ENCODE results near the gene AP1B1.
"Not testable (repeated sequence)": the region's sequence is repeated elsewhere in the genome, so short reads cannot be mapped to it uniquely, and the experiment has no call there.

The AP1B1 gene

DNA sequence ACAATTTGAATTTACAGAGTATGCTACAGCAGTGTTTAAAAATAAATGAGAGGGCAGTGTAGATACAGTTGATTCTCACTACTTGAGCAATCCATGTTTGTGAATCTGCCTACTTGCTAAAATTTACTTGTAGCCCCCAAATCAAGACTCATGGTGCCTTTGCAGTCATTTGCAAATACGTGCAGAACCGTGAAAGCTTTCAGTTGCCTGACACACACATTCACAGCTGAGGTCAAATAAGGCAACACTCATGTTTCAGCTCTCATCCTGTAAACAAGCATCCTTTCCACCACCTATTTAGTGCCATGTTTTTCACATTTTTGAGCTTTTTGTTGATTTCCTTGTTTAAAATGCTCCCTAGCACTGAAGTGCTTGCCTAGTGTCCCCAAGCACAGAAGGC, 40.3 kb downstream of the AP1B1 start:
- no peak for DNase-seq

DNA sequence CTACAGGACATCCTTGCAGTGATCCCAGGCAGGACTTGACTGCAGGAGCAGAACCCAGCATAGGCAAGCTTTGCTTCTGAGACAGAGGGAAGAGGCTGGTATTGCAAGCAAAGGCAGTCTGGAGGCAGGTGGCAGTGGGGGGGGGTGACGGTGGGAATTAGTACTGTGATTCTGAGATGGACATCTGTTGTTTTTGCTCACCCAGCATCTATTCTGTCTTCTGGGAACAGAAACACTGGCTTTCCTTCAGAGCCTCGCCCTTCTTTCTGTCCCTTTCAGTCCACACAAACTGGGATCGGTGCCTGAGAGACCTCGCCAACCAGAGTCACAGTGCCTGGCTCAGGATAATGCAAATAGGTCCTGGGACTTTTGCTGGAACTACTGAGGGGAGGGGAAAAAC, 41.7 kb downstream of the AP1B1 start:
- no peak for DNase-seq

DNA sequence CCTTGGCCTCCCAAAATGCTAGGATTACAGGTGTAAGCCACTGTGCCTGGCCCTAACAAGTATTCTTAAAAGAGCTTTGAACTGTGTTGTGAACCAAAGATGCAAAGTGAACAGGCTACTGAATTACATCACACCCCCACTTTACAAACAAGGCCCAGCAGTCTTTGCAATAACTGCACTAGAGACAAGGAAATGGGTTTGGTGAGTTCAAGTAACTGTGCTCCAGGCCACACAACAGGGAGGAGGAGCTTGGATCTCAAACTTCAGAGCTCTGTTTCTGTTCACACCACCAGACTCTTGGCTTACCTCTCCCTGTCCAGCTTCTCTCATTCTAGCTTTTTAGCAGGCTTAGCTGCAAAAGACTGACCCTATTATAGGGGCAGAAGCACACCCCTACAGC, 42.4 kb downstream of the AP1B1 start:
- no peak for DNase-seq

DNA sequence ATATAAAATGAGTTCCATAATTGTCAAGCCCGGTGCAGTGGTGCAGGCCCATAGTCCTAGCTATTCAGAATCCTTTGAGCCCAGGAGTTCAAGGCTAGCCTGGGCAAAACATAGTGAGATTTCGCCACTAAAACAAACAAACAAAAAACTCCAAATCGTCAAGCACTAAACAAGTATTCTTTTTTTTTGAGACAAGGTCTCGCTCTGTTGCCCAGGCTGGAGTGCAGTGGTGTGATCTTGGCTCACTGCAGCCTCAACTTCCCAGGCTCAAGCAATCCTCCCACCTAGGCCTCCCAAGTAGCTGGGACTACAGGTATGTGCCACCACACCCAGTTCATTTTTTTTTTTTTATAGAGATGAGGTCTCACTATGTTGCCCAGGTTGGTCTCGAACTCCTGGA, 43.5 kb downstream of the AP1B1 start:
- DNase-seq: not testable (repeated sequence)

DNA sequence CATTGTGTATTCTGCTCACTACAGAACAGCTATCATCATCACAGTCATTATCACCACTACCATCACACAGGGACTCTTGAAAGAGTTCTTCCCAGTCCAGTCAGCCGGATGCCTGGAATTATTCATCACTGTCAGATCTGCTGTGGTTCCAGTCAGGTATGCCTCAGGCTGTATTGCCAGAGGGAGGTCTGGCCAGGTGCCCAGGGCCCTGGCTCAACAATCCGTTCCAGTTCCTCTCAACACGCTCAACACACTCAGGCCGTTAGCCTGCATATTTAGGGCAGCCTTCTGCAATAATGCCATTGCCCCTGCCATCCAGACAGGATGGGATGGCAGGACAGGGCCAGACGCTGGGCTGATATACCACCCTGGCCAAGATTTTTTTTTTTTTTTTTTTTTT, 44.2 kb downstream of the AP1B1 start:
- DNase-seq: peak; percentile 43

DNA sequence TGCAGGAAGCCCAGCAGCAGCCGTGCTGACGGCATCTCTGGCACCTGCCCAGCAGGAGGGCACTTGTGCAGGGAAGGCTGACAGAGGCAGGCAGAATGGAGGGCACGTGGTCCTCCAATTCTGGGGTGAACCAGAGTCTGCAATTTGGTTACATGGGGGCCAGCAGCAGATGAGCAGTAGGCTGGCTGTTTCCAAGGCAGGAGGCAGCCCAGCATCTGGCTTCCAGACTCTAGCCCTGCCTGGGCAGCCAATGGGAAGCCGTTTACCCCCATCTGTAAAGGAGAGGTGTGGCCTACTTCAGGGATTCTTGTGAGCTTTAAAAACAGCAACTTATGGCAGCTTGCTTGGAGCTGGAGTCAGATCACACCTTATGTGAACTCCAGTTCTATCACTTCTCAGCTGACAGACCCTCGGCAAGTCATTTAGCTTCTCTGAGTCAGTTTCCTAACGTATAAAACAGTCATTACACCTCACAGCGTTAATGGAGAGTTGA, 45.0 kb downstream of the AP1B1 start:
- no peak for DNase-seq

DNA sequence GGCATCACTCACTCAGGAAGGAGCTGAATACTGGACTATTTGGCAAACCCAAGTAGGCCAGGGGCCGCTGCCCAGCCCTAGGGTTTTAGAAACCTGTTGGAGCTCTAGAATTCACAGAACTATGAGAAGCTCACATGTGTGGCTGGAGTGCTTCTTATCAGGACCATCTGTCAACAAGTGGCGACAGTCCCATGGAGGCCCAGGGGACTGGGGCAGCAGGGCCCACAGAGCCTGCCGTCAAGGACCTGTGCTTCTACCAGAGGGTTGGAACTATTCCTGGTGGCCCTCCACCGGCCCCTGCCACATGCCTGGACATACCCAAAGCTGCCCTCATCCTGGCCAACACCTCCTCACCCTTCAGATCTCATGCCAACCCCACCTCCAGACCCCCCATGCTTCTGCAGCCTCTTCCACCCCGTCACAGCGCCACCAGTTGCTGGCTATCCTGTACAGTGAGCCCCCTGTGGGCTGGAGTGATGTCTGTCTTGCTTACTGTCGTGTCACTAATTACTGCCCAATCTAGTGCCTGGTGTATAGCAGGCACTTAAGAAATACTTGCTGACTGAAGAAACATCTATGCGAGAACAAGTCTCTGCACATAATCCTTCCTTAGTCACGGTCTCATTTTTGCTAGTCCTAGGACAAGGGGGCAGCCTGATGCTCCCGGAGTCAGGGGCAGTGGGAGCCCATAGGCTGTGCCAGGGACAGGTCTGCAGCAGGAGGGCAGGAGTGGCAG, 45.6 kb downstream of the AP1B1 start:
- no peak for DNase-seq

DNA sequence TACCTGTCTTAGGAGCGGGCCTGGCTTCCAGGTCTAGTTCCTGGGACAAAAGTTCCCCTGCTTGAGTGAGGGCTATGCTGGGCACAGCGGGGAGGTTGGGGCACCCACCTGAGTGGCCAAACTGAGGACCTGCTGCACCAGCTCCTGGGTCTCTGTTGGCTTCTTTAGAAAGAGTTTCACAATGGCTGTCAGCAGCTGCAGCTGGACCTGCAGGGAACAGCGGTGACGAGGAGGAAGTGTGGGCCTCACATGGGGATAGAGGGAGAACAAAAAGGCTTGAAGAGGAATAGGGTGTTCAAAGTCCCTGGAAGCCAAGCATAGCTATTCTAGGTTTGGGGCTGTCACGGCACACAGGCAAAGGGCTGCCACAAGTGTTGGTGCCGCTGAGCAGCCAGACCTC, 46.2 kb downstream of the AP1B1 start:
- no peak for DNase-seq

DNA sequence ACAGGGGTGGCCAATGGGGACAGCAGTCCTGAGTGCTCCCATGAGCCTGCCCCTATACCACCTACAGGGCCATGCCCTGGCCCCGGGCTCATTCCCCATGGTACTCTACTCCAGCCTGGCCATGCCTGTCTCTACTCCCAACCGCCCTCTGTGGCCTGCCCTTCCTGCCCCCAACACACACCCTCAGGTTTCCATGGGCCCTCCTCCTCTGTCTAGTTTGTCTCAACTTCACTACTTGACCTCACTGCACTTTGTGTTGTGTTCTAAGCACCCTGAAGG, 46.6 kb downstream of the AP1B1 start:
- DNase-seq: no peak

DNA sequence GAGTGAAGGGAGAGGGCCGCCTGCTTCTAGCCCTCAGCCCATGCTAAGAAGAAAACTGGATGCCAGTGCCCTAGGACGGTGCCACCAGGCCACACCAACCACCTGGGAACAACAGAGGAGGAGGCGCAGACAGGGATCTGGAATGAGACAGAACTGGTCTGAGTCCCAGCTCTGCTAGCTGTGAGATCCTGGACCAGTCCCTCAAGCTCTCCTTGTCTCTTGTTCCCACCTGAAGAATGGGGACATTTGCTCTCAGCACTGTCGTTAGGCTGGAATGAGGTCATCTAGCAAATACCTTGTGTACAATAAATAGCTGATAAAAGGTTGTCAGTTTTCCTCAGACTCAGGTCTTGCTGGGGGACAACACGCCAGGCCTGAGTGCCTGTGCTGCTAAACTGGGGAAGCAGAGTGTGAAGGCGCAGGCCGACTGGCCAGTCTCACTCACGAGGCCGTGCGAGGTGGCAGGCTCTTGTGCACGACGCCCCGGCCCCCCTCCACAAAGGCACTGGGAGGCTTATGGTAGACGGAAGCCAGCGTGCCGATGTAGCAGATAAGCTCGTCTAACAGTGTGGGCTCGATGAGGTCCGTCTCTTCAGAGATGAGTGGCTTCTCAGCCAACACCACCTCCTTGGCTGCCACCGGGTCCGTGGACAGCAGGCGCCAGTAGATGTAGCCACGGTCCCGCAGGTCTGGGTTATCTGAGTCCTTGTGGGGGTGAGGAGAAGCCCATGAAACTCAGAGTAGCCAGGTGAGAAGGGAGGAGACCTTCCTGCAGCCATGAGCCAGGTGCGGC, 47.1 kb downstream of the AP1B1 start:
- DNase-seq: no peak

DNA sequence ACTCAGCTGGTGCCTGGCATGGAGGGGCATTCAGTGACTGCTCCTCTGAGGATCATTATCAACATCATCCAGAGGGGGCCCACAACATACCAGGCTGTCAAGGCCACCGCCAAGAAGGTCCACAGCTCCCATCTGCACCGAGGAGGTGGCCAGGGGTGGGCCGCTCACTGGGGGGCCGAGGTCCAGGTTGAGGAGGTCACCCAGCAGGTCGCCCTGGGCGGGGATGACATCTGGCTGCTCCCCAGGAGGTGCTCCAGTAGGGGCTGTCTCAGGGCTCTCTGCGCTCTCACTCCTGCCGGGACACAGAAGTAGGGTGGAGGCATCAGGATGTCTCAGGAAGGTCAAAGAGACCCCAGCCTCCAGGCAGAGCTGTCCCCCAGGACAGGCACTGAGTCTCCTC, 47.8 kb downstream of the AP1B1 start:
- DNase-seq: no peak

DNA sequence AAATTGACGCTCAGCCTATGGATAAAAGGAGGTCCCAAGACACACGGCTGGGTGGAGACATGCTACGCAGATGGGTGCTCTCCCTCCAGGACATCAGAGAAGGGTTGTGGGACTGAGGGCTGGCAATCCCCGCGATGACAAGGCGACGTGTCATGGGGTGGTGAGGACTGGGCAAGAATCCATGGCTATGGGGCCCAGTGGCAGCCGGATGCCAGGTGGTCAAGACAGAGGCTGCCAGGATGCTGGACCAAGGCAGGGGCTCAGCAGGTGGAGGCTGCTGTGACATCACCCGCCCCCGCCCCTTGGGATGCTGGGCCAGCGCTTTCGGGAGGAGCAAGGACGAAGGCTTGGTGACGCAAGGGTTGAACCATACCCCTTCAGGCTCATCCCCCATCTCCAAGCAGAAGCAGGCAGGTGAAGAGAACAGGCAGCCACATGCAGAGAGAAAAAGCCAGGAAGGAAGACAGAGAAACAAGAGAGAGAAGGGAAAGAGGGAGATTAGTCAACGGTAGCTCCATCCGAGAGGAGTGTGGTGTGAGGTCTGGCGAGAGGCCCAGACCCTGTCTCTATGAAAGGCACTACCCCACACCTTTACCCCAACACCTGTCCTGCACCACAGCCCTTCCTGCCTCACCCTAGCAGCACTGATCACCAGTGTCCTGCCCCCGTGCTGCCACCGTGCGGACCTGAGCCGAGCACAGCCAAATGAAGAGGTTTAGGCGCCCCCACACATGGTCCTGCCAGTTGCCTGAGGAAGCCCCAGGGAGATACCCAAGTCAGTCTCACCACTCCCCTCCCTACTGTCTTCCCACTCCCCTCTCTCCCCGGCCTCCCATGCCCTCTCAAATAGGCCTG, 48.8 kb downstream of the AP1B1 start:
- no peak for DNase-seq

DNA sequence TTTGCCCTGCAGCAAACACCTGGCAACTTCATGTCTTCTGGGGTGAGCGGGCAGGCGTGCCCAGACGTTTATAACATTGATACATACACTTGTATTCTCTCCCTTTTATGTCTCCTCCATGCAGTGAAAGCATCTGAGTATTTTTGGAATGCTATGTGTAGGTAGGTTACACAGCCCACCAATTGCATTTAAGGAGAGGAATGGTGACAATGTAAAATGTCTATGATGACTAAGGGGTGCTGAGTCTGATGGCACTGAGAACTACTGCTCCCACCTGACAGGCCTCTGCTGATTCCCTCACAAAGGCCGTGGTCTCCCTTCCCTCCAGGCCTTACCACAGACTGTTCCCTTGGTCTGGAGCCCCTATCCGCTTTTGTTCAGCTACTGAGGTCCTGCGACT, 50.0 kb downstream of the AP1B1 start:
- no peak for DNase-seq

DNA sequence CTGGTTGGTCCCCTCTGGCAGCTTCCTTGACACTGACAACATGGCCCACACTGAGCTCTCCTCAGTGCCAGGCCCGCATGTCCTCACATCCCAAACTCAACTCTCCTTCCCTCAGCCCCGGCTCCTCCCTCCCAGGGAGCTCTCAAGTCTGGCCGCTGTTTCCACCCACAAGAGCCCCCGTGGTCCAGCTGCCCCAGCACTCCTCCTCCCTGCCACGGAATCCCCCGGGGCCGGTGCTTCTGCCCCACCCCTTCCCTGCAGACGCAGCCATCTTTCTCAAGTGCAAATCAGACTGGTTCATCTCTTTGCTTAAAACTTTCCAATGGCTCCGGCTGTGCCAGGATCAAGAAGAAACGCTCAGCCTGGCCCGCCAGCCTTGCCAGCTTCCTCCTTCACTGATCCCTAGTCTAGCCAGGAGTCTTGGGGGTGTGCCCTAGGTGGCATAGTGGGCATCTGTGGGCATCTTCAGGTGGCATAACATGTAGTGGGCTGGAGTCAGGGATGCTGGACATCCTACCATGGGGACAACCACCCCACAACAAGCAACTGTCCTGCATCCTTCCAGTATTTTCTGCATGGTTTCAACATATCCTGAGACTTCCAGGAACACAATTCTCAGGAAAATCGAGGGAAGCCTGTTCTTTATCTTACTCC, 50.6 kb downstream of the AP1B1 start:
- DNase-seq: no peak

DNA sequence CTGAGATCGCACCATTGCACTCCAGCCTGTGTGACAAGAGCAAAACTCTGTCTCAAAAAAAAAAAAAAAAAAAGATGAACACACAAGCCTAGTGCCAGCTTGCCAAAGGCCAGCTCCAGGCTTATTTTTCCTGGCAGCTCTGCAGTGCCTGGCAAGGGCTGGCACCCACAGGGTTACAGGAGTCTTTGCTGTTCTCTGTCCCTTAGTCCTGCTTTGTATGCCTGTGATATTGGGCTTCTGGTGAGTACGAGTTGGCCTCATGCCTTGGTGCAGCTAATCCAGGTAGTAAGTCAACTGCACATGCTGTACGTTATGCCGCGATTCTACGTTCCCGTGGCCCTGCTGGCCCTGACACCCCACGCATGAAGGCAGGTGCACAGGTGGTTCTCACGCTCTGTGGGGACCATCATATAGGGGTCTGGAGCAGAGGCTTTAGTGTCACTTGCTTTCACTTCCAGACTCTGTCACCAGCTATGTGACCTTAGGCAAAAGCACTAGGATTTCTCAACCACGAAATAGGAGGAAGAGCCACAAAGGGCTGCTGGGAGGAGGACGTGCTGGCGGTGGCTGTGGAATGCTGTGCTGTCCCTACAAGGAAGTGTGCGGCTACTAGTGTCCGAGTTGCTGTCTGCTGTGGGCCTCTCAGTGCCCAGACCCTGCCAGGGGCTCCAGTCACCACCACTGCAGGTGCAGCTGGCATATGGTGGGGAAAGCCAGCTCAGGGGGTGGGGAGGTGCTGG, 51.4 kb downstream of the AP1B1 start:
- no peak for DNase-seq

DNA sequence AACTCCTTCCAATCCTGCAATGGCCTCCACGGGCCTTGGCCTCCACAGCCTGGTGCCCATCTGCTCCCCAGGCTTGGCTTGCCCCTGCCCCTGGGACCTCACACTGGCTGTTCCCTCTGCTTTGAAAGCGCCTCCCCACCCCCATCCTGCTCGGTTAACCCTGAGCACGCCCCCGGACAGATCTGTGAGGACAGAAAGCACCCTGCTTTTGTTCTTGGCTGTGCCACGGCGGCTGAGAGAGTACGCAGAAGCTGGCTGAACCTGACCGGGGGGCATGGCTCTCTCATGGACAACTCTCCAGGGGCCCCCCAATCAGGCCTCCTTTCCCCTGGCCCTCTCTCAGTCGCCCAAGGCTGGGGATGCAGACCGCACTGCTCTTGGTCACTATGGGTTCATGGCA, 52.7 kb downstream of the AP1B1 start:
- DNase-seq: no peak

DNA sequence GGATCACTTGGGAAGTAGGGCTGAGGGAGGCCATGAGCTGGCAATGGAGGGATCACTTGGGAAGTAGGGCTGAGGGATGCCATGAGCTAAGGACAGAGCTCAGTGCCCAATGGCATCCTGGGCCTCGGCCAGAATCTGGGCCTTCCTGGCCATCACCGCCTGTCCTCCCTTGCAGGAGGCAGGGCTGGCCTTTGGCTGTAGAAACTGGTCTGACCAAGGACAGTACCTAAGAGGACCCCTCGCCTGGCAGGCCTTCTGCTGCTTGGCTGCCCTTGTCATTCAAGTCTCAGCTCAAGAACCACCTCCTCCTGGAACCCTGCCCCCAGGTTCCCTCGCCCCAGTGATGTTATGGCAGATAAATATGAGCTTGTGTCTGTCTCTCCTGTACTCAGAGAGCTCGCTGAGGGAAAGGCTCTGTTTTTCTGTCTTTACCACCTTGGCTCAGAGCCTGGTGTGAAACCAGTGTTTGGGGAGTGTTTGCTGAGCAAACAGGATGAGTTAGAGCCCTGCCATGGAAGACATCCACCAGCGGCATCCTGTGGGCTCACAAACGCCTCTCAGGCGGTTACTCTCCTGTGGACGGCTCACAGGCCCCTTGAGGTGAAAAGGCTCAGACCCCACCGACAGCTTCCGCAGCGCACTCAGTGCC, 53.5 kb downstream of the AP1B1 start:
- DNase-seq: no peak

DNA sequence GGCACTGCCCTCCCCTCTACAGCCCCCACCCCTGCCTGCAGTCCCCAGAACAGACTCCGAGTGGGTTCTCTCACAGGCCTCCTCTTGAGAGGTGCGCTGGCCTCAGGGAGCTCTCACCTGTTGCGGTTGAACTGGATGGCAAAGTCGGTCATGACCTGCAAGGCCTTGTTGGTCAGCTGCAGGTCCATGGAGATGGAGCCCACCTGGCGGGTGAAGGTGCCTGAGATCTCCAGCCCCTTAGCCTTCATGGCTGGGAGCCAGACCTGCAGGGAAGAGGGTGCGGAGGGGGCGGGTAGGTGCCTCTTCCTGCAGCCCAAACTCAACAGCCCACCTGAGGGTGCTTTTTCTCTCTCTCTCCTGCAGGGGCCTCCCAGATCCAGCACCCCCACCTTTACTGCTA, 54.2 kb downstream of the AP1B1 start:
- DNase-seq: no peak

DNA sequence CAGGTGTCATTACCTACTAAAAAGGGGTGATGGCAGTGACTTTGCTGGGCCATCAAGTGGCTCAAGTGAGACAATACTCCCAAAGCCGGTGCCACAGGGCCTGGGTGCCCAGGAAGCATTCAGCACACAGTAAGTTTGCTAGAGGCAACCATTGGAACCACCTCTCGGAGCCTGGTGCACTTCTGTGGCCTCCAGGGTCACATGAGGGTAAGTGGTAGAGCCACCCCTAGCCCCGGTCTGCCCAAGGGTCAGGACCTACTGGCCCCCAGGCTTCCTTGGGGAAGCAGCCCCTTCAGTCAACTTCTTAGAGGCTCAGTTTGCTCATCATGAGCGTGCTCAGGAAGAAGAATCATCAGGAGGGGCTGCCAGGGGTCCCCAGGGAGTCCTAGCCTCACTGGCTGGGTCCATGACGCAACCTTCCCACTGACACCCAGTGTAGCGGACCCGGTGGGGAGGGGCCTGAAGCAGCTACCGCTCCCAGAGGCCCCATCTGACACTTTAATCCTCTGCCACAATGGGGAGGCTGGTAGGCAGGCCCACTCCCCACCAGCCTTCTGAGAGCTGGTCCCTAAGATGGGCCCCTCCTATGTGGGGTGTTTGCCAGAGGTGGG, 55.4 kb downstream of the AP1B1 start:
- no peak for DNase-seq

DNA sequence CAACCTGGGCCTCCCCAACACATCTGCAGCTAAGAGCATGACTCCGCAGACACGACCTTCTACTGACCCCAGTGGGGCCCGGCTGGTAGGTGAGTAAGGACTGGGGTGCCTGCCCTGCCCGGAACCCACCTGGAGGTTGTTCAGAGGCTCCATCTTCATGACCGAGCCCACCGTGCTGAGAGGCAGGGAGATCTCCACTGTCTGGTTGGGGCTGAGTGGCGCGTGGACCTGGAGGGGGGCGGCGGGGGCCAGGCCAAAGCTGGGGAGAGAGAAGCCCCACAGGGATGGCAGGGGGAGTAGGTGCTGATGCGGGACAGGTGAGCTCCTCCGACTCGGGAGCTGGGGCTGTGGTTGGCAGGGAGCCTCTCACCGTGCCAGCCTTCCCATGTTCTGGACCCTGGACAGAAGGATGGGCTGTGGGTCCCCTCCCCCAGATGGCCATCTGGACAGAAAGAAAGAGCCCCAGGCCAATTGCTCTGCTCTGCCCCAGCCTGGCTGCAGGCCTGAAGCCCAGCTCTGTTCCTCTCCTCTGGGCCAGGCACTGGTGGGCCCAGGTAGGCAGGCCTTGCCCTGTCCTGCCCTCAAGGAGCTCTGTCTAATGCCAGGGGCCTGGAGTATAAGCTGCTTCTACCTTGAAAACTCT, 56.6 kb downstream of the AP1B1 start:
- DNase-seq: no peak

DNA sequence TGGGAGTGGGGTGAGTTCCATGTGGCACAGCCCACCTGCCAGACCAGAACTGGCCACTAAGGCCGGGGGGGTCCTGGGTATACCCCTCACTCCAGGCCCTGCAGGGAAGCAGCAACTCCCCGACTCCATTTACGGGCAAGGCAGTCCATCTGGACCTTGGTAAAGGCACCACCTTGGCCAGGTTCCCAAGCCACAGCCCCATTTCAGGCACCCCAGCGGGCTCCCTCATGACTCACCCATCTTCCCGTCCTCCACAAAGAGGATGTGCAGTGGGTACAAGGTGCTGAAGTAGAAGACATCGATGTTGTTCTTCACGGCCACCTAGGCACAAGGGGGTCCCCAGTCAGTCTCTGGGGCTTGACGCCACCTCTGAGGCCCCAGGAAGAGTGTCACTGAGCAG, 57.2 kb downstream of the AP1B1 start:
- DNase-seq: no peak
